NCI-H2107 treated with DMSO at 0.1 percent for 48 hours (cell line): ENCODE data around the gene NAV2.

Experiments used
- DNase-seq: peaks from one replicate; lab custom pipeline; 2025; ENCODE audit not compliant: unreplicated experiment; lab: John Stamatoyannopoulos, UW

Gene NAV2

GRCh38 chr11:20048246-20048645, 335.6 kb downstream of the NAV2 start:
- DNase-seq, result no peak

DNA sequence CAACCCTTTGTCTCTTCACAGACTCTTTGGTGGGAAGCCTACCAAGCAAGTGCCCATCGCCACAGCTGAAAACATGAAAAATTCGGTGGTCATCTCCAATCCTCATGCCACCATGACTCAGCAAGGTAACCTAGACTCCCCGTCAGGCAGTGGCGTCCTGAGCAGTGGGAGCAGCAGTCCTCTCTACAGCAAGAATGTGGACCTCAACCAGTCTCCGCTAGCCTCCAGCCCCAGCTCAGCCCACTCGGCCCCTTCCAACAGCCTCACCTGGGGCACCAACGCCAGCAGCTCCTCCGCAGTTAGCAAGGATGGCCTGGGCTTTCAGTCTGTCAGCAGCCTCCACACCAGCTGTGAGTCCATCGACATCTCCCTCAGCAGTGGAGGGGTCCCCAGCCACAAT, 336.1 kb downstream of the NAV2 start:
- DNase-seq, result no peak

- no peak for DNase-seq
Measured at GRCh38 chr11:20049231-20049630, 336.6 kb downstream of the NAV2 start.

- DNase-seq, result no peak
Measured at GRCh38 chr11:20050048-20050447, 337.4 kb downstream of the NAV2 start.

DNA sequence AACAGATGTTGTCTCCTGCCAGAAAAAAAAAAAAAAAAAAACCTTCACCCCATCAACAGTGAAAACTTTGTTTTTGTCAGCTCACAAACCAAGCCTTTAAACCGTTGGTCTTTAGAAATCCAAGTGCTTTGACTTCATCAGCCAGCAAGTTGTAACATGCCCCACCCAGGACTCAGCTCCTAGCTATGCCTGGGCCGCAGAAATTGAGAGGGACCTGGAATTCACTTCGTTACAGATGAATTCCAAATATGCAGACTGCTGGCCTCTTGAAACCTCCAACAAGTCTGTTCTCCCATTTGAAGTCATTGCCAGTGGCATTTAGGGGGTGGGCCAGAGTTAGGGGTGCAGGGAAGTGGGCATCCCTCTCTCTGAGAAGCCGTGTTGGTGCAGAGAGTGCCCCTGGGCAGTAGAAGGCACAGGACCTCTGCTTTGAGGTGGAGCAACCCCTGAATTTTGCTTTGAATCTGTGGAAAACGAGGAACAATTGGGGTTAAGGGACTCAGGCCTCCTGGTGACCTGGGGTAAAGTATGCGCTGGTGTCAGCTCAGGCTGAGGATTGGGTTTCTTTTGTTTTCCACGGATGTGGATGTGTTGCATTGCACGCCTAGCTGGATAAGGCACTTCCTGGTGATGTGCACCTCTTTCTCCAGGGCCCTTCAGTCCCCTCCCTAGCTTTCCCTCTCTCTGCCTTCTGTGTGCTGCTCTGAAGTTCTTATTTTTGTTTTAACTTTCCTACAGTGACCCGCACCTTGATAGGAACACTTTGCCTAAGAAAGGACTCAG, 338.1 kb downstream of the NAV2 start:
- no peak for DNase-seq

GRCh38 chr11:20051469-20052399, 339.1 kb downstream of the NAV2 start:
- DNase-seq, result no peak

- DNase-seq, result no peak
Measured at GRCh38 chr11:20053572-20053971, 340.9 kb downstream of the NAV2 start.

DNA sequence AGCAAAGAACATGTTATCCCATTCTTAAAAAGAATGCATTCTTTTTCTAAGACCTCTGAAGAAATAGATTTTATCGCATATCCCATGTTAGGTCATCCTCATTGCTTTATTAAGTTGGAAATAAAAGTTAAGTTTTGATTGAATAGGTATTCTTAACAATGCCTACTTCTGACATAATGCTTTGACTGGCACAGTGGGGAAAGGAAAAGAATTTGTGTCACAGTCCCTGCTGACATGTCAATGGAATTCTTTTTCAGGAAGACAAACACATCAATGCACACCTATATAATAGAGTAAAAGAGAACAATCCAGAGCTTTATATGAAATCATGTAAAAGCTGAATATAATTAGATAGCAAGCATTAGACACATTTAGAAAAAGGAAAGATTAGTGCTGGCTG, 341.9 kb downstream of the NAV2 start:
- DNase-seq, result no peak

- DNase-seq, result no peak
Measured at GRCh38 chr11:20055312-20055711, 342.7 kb downstream of the NAV2 start.

GRCh38 chr11:20056109-20056949, 343.7 kb downstream of the NAV2 start:
- DNase-seq, result no peak

DNA sequence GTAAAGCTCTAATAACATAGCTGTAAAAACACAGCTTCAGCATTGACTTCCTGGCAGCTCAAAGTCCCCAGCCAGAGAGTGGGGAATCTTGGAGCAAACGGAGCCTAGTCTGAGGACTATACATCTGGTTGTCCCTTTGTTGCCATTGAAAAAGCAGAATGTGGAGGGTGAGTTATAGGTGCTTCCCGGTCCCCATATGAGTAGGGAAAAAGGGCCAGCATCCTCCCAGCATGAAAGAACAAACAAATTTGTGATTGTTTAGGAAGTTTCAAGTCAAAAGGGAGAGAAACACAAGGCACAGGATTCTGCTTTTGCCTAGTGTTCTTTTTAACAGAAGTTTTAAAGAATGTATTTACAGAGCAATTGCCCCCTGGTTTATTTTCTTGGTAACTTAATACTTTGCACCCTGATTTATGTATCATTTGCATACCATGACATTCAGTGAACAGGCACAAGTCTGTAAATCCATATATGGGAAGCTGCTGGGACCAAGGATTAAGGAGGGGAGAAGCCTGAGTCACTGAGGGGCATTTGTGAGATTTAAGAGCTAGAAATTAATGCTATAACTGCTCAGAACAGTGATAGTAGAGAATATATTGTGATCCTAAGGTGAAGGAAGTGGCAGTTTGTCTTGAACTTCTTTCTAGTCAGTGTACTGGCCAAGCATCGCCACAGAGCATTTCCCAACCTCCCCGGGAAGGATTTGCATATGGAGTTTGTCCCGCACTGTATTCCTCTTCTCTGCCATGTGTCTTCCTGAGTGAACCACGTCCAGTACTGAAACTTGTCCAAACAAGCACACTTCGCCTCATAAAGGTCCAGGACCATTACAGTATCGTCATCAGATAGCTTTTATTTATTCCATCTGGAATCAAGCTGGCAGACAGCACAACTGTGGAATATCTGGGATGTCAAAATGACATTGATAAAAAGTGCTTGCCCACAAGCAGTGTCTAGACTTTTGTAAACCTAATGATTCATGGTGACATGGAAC, 344.6 kb downstream of the NAV2 start:
- DNase-seq, result no peak

- DNase-seq, result no peak
Measured at GRCh38 chr11:20058749-20059458, 346.3 kb downstream of the NAV2 start.

- no peak for DNase-seq
Measured at GRCh38 chr11:20059587-20060021, 347.0 kb downstream of the NAV2 start.

DNA sequence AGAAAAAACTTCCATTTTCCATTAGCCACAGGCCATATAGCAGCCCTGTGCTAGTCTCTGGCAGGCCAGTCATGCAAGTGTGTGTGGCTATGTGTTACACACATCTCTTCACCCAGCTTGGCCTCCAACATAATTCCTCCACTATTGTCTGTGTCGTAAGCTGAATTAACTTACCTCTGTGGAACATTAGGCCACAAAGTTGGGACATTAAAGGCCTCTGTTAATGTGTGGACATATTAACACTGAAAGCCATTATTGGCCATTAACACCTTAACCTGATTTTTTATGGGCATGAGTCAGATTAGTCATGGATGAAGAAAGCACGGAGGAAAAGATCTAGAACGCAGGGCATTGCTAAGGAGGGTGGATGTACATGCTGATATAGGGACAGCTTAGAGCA, 347.5 kb downstream of the NAV2 start:
- DNase-seq, result no peak

DNA sequence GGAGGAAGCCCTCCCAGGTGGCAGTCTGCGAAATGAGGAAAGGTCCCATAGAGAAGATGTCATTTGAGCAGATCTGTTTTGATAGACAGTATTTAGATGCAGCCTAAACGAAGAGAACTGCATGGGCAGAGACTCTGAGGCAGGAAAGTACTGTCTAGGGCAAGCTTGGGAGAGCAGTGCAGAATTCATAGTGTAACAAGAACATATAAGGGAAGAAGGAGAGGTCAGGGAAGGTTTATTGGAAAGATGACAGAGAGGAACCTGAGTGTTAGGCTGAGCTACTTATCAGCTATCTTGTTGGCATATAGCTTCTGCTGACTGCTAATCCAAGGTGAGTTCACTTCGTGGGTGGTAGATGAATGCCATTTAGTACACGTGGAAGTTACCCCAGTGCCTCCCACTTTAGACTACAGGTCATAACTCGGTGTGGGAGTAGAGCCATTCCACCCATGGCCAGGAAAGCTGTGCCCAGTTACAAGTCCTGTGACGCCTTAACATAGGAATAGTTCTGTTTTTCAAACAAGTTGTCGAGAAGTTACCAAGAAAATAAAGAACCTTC, 348.1 kb downstream of the NAV2 start:
- no peak for DNase-seq

- no peak for DNase-seq
Measured at GRCh38 chr11:20061776-20062175, 349.1 kb downstream of the NAV2 start.

DNA sequence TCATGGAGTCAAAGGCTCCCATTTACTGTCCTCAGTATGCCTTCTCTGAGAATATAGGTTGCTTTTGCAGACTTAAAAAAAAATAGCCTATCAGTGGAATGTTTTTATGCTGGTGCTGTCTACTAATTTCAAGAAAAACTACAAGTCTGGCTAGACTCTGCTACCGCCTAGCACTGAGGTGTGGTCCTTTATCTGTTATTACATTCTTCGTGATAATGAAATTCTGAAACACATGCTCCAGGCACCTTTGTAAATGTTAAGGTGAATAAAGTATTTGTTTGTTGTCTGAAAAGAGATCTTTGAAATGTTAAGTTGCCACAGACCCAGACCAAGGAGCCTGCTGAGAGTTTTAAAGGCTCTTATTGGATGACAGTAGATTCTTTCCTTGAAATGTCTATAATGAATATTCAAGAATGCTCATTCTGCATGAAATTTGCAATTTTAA, 352.3 kb downstream of the NAV2 start:
- DNase-seq, result no peak

- DNase-seq, result no peak
Measured at GRCh38 chr11:20065406-20065805, 352.8 kb downstream of the NAV2 start.
